GM23338 (cell line): Measurements from ENCODE around the gene GPR55. TPM values are rescaled to one million over a fixed set of nuclear protein-coding genes. Genes with fewer than 3 reads are reported as not detected.
A peak's percentile ranks its signal among the peaks of the same experiment; 100 is the strongest.

Experiments
- ATAC-seq: fragments of 200-7000 bp; cut with Tn5 transposase; 3 replicates; pipeline ENCODE4 v1.9.1; 2020
- DNase-seq: peaks from one replicate; pipeline ENCODE4 v3.0.0-alpha.2; 2015; ENCODE audit warnings: low spot score
- H2AFZ ChIP-seq: fragments of 200-600 bp; sonication (generic); 2 replicates; pipeline ENCODE4 v1.8.0; 2016; ENCODE audit warnings: antibody characterized with exemption, mild to moderate bottlenecking, moderate library complexity
- H3F3A ChIP-seq: fragments of 200-600 bp; sonication (generic); replicated peaks from 2 replicates; pipeline ENCODE4 v1.8.0; 2017; ENCODE audit warnings: antibody characterized with exemption, mixed run types, low read depth
- H3K27ac ChIP-seq: fragments of 200-600 bp; sonication (generic); 2 replicates; pipeline ENCODE4 v1.6.1; 2016; ENCODE audit warnings: low read depth
- H3K27me3 ChIP-seq: fragments of 200-600 bp; sonication (generic); 2 replicates; pipeline ENCODE4 v1.8.0; 2016; ENCODE audit warnings: mild to moderate bottlenecking, mixed run types, moderate library complexity; ENCODE audit not compliant: insufficient read depth
- H3K36me3 ChIP-seq: fragments of 200-600 bp; sonication (generic); 2 replicates; pipeline ENCODE4 v1.8.0; 2016; ENCODE audit warnings: mild to moderate bottlenecking; ENCODE audit not compliant: insufficient read depth
- H3K4me1 ChIP-seq: fragments of 200-600 bp; sonication (generic); 2 replicates; pipeline ENCODE4 v1.8.0; 2016; ENCODE audit warnings: mild to moderate bottlenecking, moderate library complexity; ENCODE audit not compliant: insufficient read depth
- H3K4me2 ChIP-seq: fragments of 200-600 bp; sonication (generic); 2 replicates; pipeline ENCODE4 v1.7.1; 2017; ENCODE audit warnings: mixed run types
- H3K4me3 ChIP-seq: fragments of 200-600 bp; sonication (generic); 2 replicates; pipeline ENCODE4 v1.6.1; 2016; ENCODE audit warnings: mixed run types
- H3K79me2 ChIP-seq: fragments of 200-600 bp; sonication (generic); replicated peaks from 2 replicates; pipeline ENCODE4 v1.8.0; 2017; ENCODE audit warnings: mild to moderate bottlenecking; ENCODE audit not compliant: insufficient read depth
- H3K9me2 ChIP-seq: fragments of 200-600 bp; sonication (generic); 2 replicates; pipeline ENCODE4 v1.8.0; 2017; ENCODE audit not compliant: insufficient read depth
- H4K20me1 ChIP-seq: fragments of 200-600 bp; sonication (generic); replicated peaks from 2 replicates; pipeline ENCODE4 v1.8.0; 2017; ENCODE audit warnings: mild to moderate bottlenecking; ENCODE audit not compliant: insufficient read depth
- H3K27ac Mint-ChIP-seq: 2 replicates; pipeline ENCODE4 v1.8.0; 2020; ENCODE audit warnings: inconsistent platforms, mild to moderate bottlenecking, moderate library complexity, mixed read lengths
- H3K27me3 Mint-ChIP-seq: 3 replicates; pipeline ENCODE4 v1.8.0; 2022; ENCODE audit warnings: low read depth, mild to moderate bottlenecking, moderate library complexity, mixed read lengths, inconsistent platforms; ENCODE audit not compliant: insufficient read depth, poor library complexity
- H3K36me3 Mint-ChIP-seq: 3 replicates; pipeline ENCODE4 v1.8.0; 2021; ENCODE audit warnings: low read depth, mild to moderate bottlenecking, inconsistent platforms, moderate library complexity, mixed read lengths
- H3K4me1 Mint-ChIP-seq: 3 replicates; pipeline ENCODE4 v1.8.0; 2020; ENCODE audit warnings: mild to moderate bottlenecking, inconsistent platforms, mixed read lengths
- H3K4me3 Mint-ChIP-seq: 3 replicates; pipeline ENCODE4 v1.8.0; 2021; ENCODE audit warnings: moderate library complexity, mild to moderate bottlenecking, inconsistent platforms, mixed read lengths
- H3K9me3 Mint-ChIP-seq: 3 replicates; pipeline ENCODE4 v1.8.0; 2020; ENCODE audit warnings: moderate library complexity, mild to moderate bottlenecking, inconsistent platforms, mixed read lengths
- ETS1 ChIP-seq: IDR thresholded peaks from 2 replicates; pipeline ENCODE4 v1.6.1; 2016; ENCODE audit warnings: antibody characterized with exemption
- EZH2phosphoT487 ChIP-seq: fragments of 200-600 bp; sonication (generic); IDR thresholded peaks from one replicate; pipeline ENCODE4 v1.8.1; 2018; ENCODE audit warnings: antibody characterized with exemption; ENCODE audit not compliant: unreplicated experiment
- NANOG ChIP-seq: IDR thresholded peaks from 2 replicates; pipeline ENCODE4 v1.6.1; 2016; ENCODE audit warnings: antibody characterized with exemption, borderline replicate concordance
- POLR2AphosphoS5 ChIP-seq: IDR thresholded peaks from 2 replicates; pipeline ENCODE4 v1.6.1; 2016; ENCODE audit warnings: antibody characterized with exemption, low read depth
- REST ChIP-seq: IDR thresholded peaks from one replicate; pipeline ENCODE4 v1.6.1; 2018; ENCODE audit warnings: antibody characterized with exemption; ENCODE audit not compliant: unreplicated experiment
- ZNF114 ChIP-seq: fragments of 250-450 bp; sonication (Bioruptor Pico); IDR thresholded peaks from 2 replicates; pipeline ENCODE4 v1.5.0; 2020; ENCODE audit warnings: mild to moderate bottlenecking, moderate library complexity
- ZNF331 ChIP-seq: fragments of 250-450 bp; sonication (Bioruptor Pico); IDR thresholded peaks from 2 replicates; pipeline ENCODE4 v1.5.0; 2020; ENCODE audit warnings: low read depth, mild to moderate bottlenecking, moderate library complexity
- ZNF462 ChIP-seq: fragments of 250-450 bp; sonication (Bioruptor Pico); IDR thresholded peaks from 2 replicates; pipeline ENCODE4 v1.5.0; 2020; ENCODE audit warnings: mild to moderate bottlenecking, moderate library complexity
- polyA plus RNA-seq: library from polyadenylated mRNA; unstranded; fragments of >200 nt; fragmentation: Nextera tagmentation; extraction: Ambion mirVana; gene quantifications from 2 replicates; pipeline ENCODE4 v1.2.1, GENCODE V29; 2016
- total RNA-seq: library from RNA; depleted of rRNA; stranded (reverse); fragments of >200 nt; shearing (Covaris generic); gene quantifications from 2 replicates; pipeline ENCODE4 v1.2.3, GENCODE V29; 2014

GPR55 gene
- total and polyA plus RNA-seq, 2 experiments from 2014 or later = not detected

GRCh38 chr2:230942920-230943896 is 18.2 kb upstream of the GPR55 start:
- no peaks in the 10 kb centered on the region for H3F3A ChIP-seq
- no peak overlapping the region for H3K4me3 ChIP-seq
- 0 out of 2 replicates have a peak overlapping the region, but pooled peaks have one; percentile 18 for H2AFZ ChIP-seq
- Mint-ChIP-seq H3K9me3 (peaks cover 5% of the 10 kb centered on the region), H3K4me3 (no peak overlapping the region), H3K36me3 (no peaks in the 10 kb centered on the region; the same call in 1 of the 3 replicates), H3K4me1 (no peaks in the 10 kb centered on the region; the same call in 2 of the 3 replicates), H3K27ac (no peak overlapping the region), H3K27me3 (peaks cover 5% of the 10 kb centered on the region)
- no peak for DNase-seq
- H3K79me2 ChIP-seq = no peaks in the 10 kb centered on the region
- TF ChIP-seq NANOG (no peak), ETS1 (no peak), ZNF114 (CRISPR knock-in tag) (no peak), ZNF462 (CRISPR knock-in tag) (no peak), EZH2phosphoT487 (no peak), POLR2AphosphoS5 (no peak), REST (no peak), ZNF331 (CRISPR knock-in tag) (no peak)
- H3K4me2 ChIP-seq = no peak overlapping the region
- no peaks in the 10 kb centered on the region for H3K4me1 ChIP-seq
- H3K27me3 ChIP-seq = no peaks in the 10 kb centered on the region
- no peak overlapping the region for H3K27ac ChIP-seq
- no peaks in the 10 kb centered on the region for H3K9me2 ChIP-seq
- ATAC-seq = peak; percentile 21; the same call in 2 of the 3 replicates
- 0 out of 2 replicates have a peak, but pooled peaks cover under 1% of the 10 kb centered on the region for H3K36me3 ChIP-seq
- no peaks in the 10 kb centered on the region for H4K20me1 ChIP-seq
